ENCODE results near the gene MACROH2A2.
"Not testable (repeated sequence)": the region's sequence is repeated elsewhere in the genome, so short reads cannot be mapped to it uniquely, and the experiment has no call there.

The MACROH2A2 gene

GRCh38 chr10:70155255-70155838, 102.7 kb downstream of the MACROH2A2 start:
- no peak for DNase-seq

- no peak for DNase-seq
Observed at GRCh38 chr10:70158113-70158512, 105.5 kb downstream of the MACROH2A2 start.

- DNase-seq = not testable (repeated sequence)
Observed at GRCh38 chr10:70159366-70159765, 106.7 kb downstream of the MACROH2A2 start.

- DNase-seq = no peak
Observed at GRCh38 chr10:70160798-70161197, 108.2 kb downstream of the MACROH2A2 start.

Data from right kidney (tissue), 1 donor.